NOMO-1 treated with dmso at 0.1 percent for 144 hours (cell line): ENCODE data around the gene RAD51AP1.
A peak's percentile ranks its signal among the peaks of the same experiment; 100 is the strongest.

Source experiments
- DNase-seq: peaks from one replicate; lab custom pipeline; 2025; ENCODE audit not compliant: unreplicated experiment; lab: John Stamatoyannopoulos, UW

Gene RAD51AP1

GRCh38 chr12:4540638-4541037, 1.9 kb downstream of the RAD51AP1 start:
- DNase-seq, result no peak

- no peak for DNase-seq
These were observed 6.5 kb downstream of the RAD51AP1 start for GRCh38 chr12:4545195-4545594.

GRCh38 chr12:4552191-4552590, 13.5 kb downstream of the RAD51AP1 start:
- DNase-seq, result no peak

GRCh38 chr12:4553943-4554342, 15.3 kb downstream of the RAD51AP1 start:
- DNase-seq, result no peak

GRCh38 chr12:4555804-4556203, 17.1 kb downstream of the RAD51AP1 start:
- DNase-seq, result no peak

GRCh38 chr12:4556735-4557530, 18.2 kb downstream of the RAD51AP1 start:
- DNase-seq, result no peak

GRCh38 chr12:4557586-4557985, 18.9 kb downstream of the RAD51AP1 start:
- no peak for DNase-seq

- DNase-seq, result no peak
These were observed 19.5 kb downstream of the RAD51AP1 start for GRCh38 chr12:4558171-4558570.

GRCh38 chr12:4562034-4562657, 23.5 kb downstream of the RAD51AP1 start, which contains the start of gene DYRK4:
TSS of gene DYRK4 (plus strand) at chr12:4562208. CDS start at chr12:4562246, 38 bp downstream.
- DNase-seq, result no peak

GRCh38 chr12:4563336-4563735, 24.6 kb downstream of the RAD51AP1 start:
- no peak for DNase-seq

GRCh38 chr12:4564818-4565217, 26.1 kb downstream of the RAD51AP1 start:
- peak; percentile 35 for DNase-seq

- no peak for DNase-seq
These were observed 27.8 kb downstream of the RAD51AP1 start for GRCh38 chr12:4566474-4566873.

- peak; percentile 72 for DNase-seq
These were observed 28.6 kb downstream of the RAD51AP1 start for GRCh38 chr12:4567073-4567881.

- no peak for DNase-seq
These were observed 30.6 kb downstream of the RAD51AP1 start for GRCh38 chr12:4569261-4569660.

GRCh38 chr12:4572680-4573079, 34.0 kb downstream of the RAD51AP1 start:
- no peak for DNase-seq

GRCh38 chr12:4579305-4580102, 40.8 kb downstream of the RAD51AP1 start:
- peak; percentile 56 for DNase-seq

GRCh38 chr12:4580281-4580688, 41.6 kb downstream of the RAD51AP1 start:
- no peak for DNase-seq

GRCh38 chr12:4584281-4584680, 45.6 kb downstream of the RAD51AP1 start:
- no peak for DNase-seq

GRCh38 chr12:4584896-4585295, 46.2 kb downstream of the RAD51AP1 start:
- DNase-seq, result no peak

GRCh38 chr12:4586500-4586899, 47.8 kb downstream of the RAD51AP1 start:
- no peak for DNase-seq

- DNase-seq, result no peak
These were observed 48.4 kb downstream of the RAD51AP1 start for GRCh38 chr12:4587108-4587507.
